M059J (cell line): ENCODE data around the gene TMCO4. TPM values are rescaled to one million over a fixed set of nuclear protein-coding genes. Genes with fewer than 3 reads are reported as not detected.

Experiments
- DNase-seq: peaks from one replicate; pipeline ENCODE4 v3.0.0-alpha.2; 2012; ENCODE audit warnings: low read depth
- total RNA-seq: library from RNA; depleted of rRNA; stranded (reverse); fragments of >200 nt; shearing (Covaris generic); gene quantifications from 2 replicates; pipeline ENCODE4 v1.2.3, GENCODE V29; 2014

Gene TMCO4
- total RNA-seq, 1 experiment from 2014 or later = 39.8 TPM

- DNase-seq = no peak
These were observed 50.0 kb downstream of the TMCO4 start for GRCh38 chr1:19749685-19750084.

- DNase-seq = no peak
These were observed 52.0 kb downstream of the TMCO4 start for GRCh38 chr1:19747761-19748160.

GRCh38 chr1:19744886-19745285 lies 54.8 kb downstream of the TMCO4 start:
- no peak for DNase-seq

DNA sequence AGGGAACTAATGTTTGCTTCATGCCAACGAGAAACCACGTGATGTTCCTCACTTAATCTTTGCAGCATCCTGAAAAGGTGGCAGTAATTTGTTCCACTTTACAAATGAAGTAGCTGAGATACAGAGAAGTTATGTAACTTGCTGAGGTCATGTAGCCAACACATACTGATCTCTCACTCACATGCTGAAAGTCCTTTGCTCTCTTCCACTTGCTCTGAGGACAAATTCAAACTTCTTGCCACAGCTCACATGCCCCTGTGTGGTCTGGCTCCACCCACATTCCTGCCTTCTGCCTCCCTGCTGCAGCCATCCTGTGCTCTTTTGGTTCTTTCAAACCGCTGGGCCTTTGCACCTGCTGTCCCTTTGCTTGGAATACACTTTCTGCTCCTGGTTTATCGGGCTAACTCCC lies 55.4 kb downstream of the TMCO4 start:
- no peak for DNase-seq

DNA sequence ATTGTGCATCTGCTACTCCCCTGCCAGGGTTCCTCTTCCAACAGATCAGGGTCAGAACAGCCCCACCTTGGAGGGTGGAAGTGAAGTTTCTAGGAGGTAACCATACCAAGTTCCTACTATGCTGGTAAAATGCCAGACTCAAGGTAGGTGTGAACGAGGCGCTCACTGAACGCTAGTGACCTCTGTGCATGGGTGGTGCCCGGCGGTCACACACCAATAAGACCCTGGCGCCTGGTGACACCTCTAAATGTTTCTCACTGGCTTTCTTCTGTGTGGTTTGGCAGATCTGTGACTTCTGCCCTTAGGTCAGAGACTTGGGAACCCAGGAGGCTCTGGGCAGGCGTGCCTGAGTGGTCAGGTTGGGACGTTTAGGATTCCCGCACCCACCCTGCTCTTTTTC lies 55.9 kb downstream of the TMCO4 start:
- DNase-seq = no peak

DNA sequence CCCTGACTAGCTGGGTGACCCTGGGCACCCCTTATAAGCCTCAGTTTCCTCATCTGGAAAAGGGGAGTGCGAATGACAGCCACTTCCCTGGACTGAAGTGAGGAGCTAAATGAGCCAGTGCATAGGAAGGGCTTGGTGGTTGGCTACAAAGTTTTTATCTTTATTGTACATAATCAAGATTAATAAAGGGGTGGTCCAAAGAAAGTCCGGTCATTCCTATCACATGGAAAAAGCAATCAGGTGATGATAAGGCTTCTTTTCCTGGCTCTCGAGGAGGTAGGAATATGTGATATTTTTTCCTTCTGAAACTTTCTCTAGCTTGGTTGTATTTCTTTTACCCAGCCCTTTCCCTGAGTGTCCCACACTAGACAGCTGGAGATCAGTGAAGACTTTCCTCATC lies 56.5 kb downstream of the TMCO4 start:
- DNase-seq = no peak

- DNase-seq = no peak
These were observed 60.1 kb downstream of the TMCO4 start for GRCh38 chr1:19739628-19740027.

GRCh38 chr1:19738669-19739068 lies 61.0 kb downstream of the TMCO4 start:
- DNase-seq = no peak

- peak; percentile 80 for DNase-seq
These were observed 61.6 kb downstream of the TMCO4 start for GRCh38 chr1:19738076-19738475.

DNA sequence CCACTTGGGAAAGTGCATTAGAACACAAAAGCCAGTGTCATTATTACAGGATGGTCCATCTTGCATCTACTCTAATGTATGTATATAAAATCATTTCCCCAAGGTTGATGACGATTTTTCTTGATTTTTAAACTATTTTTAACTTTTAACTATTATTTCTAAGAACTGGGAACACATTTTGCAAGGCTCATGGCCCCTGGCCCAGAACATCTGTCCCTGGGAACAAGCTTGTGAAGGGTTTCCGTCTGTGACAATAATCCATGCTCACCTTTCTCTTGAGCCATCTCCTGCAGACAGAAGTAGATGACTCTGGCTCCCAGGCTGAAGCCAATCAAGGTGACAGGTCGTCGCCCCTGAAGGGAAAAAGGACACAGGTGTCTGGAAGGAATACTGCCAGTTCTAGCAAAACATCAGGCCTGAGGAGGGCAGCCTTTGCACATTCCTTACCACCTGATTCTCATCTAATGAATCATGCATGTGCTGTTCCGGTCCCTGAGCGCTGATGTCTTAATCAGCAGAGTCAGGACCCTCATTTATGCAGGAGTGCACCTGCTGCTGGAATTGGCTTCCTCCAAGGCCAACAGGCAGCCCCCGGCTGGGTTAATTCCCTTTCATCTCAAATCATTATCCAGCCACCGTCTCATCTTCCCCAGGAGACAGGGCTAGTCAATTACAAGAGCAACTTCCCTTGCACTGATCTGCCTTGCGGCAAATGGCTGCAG lies 62.5 kb downstream of the TMCO4 start:
- DNase-seq = peak; percentile 77

DNA sequence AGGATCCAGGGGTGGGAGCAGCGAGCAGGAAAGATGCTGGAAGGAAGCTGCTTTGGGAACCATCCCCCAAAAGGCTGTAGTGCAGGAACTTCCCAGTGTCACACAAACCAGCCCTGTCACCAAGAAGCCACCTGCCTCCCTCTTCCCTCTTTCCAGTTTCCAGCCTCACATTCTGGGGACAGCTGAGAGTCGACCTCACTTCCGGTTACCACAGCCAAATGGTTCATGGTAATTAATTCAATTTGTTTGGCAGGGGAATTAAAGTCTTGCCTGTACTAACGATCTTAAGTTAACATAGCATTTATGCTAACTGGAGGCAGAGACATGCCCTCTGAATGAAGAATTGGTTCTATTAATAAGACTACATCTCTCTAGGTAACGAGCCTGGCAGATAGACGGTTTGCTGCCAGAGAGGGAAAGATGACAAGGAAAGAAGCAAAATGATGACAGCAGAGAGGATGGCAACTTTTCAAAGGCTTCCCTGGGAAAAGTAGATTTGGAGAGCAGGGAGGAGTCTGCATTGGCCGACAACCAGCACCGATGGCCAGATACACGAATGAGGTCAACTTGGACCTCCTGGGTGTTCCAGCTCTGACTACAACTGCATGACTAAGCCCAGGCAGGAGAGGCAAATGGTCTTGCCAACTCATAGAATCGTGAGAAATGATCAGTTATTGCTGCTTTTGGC lies 64.1 kb downstream of the TMCO4 start:
- peak; percentile 99 for DNase-seq

- DNase-seq = peak; percentile 78
These were observed 65.2 kb downstream of the TMCO4 start for GRCh38 chr1:19734472-19734999.

- DNase-seq = no peak
These were observed 65.7 kb downstream of the TMCO4 start for GRCh38 chr1:19734056-19734455.

- DNase-seq = no peak
These were observed 66.1 kb downstream of the TMCO4 start for GRCh38 chr1:19733615-19734014.

DNA sequence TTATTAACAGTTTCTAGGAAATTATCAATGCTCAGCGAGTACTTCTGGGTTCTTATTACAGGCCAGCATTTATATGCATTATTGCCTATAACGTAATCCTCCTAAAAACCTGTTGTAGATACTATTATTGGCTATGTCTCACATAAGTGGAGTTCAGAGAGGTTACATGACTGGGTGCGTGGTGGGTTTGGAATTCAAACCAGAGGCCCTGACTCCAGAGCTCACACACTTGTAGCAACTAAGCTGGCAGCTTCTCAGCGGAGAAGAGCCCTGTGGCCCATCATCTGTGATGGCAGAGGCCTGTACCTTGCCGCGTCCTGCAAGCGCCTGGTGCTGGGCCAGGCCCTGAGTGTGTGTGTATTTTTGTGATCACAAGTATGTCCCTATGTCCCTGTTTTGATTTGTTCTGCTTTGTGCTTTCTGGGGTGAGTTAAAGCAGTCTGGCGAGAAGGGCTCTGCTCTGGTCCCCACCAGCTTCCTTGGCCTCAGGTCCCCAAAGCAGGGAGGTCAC lies 68.3 kb downstream of the TMCO4 start:
- no peak for DNase-seq

GRCh38 chr1:19730793-19731192 lies 68.9 kb downstream of the TMCO4 start:
- no peak for DNase-seq

DNA sequence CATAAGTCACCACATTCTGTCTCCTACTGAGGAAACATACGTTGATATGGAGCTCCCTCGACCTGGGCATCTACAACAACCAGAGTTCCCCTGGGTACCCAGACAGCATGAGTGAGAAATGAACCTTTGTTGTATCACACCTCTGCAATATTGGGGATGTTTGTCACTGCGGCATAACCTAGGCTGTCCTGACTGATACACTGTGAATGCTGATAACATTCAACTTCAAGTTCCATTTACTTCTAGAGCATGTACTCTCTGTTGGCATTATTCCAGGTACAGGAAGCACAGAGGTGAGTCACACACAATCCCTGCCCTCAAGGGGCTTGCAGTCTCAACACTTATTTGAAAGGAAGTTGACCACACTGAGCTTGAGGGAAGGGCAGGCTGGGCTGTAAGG lies 69.5 kb downstream of the TMCO4 start:
- DNase-seq = no peak

- DNase-seq = no peak
These were observed 71.1 kb downstream of the TMCO4 start for GRCh38 chr1:19728413-19729145.

DNA sequence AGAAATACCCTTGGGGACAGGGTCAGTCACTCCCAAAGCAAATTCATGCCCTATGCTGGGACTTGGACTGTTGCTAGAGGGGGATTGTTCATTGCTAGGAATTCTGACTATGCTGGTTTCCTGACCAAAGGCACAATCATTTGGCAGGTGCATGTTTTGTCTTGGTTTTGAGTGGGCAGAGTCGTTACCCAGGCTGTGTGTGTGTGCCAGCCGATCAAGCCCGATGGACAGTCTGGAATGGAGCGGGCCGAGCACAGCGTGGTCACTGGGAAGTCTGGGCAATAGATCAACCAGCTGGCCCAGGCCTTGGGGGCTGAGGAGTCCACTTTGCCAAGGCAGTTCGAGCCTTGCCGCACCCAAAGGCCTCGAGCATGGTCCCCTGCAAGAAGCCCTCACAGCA lies 74.1 kb downstream of the TMCO4 start:
- DNase-seq = no peak

DNA sequence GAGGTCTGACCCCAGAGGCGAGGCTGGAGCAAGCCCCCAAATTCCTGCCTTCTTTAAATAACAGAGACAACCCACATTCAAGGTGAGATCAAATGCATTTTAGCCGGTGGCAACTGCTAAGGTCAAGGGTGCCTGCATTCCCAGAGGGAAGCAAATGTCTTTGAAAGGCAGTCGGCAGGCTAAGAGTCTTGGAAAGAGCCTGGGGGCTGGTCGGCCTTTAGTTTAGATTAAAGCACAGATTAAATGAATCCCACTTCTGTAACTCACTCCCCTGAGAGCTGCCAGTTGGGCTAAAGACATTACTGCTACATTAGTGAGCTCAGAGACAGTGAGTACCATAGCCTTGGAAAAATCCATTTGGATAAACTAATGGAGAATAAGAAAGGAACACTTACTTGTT lies 75.8 kb downstream of the TMCO4 start:
- DNase-seq = no peak

- no peak for DNase-seq
These were observed 78.7 kb downstream of the TMCO4 start for GRCh38 chr1:19720973-19721372.

DNA sequence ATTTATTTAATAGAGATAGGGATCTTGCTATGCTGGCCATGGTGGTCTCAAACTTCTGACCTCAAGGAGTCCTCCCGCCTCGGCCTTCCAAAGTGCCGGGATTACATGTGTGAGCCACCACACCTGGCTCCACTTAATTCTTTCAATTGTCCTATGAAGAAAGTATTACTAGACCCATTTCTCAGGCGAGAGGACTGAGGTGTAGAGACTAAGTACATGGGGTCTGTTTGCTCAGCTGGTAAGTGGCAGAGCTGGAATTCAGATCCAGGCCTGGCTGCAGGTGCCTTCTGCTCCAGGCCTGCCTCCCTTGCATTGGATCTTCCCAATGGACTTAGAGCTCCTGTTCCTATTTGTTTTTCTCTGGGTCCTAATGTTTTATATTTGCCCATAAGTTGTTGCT lies 79.5 kb downstream of the TMCO4 start:
- DNase-seq = no peak
